ENCODE data around the gene LSM7. TPM values are rescaled to one million over a fixed set of nuclear protein-coding genes. Genes with fewer than 3 reads are reported as not detected.

The LSM7 gene
- total RNA-seq, 1 donor from 2014 or later: 135 TPM

DNA sequence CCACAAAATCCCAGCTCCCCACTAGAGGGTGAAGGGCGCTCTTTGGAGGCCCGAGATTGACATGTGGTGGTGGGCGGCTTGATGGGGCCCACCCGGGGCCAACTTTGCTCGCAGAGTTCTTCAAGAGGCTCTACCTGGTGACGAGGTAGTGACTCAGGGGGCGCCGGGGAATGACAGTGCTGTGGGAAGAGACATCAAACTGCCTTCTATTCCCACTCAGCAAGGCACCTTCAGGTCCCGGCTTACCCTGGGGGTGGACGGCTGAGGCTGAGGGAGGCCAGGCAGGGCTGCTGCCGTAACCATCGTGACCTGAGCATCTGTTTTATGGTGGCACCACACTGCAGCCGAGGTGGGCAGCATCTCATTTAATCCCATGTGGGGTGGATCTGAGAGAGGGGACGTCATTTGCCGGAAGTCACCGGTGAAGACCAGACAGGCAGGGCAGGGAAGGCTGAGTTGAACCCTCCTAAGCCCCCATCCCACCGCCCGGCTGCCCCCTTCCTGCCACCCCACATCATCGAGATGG lies 22.0 kb downstream of the LSM7 start:
- H3K27me3 ChIP-seq: peaks cover 4% of the 10 kb centered on the region
- peaks cover 11% of the 10 kb centered on the region for H3K4me1 ChIP-seq
- intact Hi-C loops (cut with DNase I): no loop called here
- no peak overlapping the region for H3K27ac ChIP-seq
- H3K9me3 ChIP-seq: no peaks in the 10 kb centered on the region
- no peak overlapping the region for H3K4me3 ChIP-seq
- DNase-seq (ENCODE audit: extremely low spot score in 2 of 2): no peak
- TF ChIP-seq POLR2A (IDR thresholded peaks at IDR 0.05) (no peak), POLR2AphosphoS5 (IDR thresholded peaks at IDR 0.05; ENCODE audit: insufficient read depth in 1 of 2, low read depth in 1 of 2) (no peak)
- TF ChIP-seq, protein P1, sequence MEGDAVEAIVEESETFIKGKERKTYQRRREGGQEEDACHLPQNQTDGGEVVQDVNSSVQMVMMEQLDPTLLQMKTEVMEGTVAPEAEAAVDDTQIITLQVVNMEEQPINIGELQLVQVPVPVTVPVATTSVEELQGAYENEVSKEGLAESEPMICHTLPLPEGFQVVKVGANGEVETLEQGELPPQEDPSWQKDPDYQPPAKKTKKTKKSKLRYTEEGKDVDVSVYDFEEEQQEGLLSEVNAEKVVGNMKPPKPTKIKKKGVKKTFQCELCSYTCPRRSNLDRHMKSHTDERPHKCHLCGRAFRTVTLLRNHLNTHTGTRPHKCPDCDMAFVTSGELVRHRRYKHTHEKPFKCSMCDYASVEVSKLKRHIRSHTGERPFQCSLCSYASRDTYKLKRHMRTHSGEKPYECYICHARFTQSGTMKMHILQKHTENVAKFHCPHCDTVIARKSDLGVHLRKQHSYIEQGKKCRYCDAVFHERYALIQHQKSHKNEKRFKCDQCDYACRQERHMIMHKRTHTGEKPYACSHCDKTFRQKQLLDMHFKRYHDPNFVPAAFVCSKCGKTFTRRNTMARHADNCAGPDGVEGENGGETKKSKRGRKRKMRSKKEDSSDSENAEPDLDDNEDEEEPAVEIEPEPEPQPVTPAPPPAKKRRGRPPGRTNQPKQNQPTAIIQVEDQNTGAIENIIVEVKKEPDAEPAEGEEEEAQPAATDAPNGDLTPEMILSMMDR (IDR thresholded peaks at IDR 0.05): no peak
- H3K36me3 ChIP-seq: no peaks in the 10 kb centered on the region

DNA sequence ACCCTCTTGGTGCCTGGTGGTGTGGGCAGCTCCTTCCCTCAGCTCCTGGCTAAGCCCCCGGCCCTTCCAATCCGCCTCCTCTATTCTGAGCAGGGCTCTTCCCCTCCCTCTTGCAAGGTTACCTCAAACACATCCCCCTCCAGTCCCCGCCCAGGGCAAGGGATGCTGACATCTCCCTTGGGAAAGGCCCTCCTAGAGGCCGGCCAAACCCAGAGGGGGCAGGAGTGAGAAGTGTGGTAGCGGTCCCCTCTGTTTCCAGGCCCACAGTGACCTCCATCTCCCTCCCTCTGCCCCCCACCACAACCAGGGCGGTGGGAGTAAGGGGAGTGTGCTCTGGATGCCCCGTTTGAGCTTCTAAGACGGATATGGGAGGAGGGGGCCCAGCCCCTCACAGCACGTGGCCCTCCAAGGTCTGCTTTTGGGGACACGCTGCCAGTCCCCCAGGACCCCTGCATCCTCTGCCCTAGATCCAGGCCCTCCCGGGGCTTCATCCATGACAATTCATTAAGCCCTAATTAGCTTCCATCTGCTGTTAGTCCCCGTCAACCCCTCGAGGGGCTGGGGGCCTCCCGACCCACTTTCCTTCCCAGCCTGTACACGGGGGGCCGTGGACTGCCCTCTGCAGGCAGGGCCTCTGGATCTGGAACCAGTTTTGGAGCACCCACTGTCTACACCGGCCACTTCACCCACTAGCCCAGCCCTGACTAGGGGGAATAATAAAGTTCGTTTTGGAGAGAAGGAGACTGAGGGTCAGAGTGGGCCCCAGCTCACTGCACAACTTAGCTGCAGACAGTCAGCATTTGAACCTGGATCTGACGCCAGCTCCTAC lies 22.7 kb downstream of the LSM7 start:
- no peaks in the 10 kb centered on the region for H3K9me3 ChIP-seq
- peaks cover 11% of the 10 kb centered on the region for H3K4me1 ChIP-seq
- H3K27ac ChIP-seq: no peak overlapping the region
- TF ChIP-seq POLR2A (IDR thresholded peaks at IDR 0.05) (no peak), POLR2AphosphoS5 (IDR thresholded peaks at IDR 0.05; ENCODE audit: insufficient read depth in 1 of 2, low read depth in 1 of 2) (no peak)
- TF ChIP-seq, protein P1 (IDR thresholded peaks at IDR 0.05): no peak
- peaks cover 4% of the 10 kb centered on the region for H3K27me3 ChIP-seq
- H3K36me3 ChIP-seq: no peaks in the 10 kb centered on the region
- DNase-seq (ENCODE audit: extremely low spot score in 2 of 2): no peak
- intact Hi-C loops (cut with DNase I): no loop called here
- H3K4me3 ChIP-seq: no peak overlapping the region

DNA sequence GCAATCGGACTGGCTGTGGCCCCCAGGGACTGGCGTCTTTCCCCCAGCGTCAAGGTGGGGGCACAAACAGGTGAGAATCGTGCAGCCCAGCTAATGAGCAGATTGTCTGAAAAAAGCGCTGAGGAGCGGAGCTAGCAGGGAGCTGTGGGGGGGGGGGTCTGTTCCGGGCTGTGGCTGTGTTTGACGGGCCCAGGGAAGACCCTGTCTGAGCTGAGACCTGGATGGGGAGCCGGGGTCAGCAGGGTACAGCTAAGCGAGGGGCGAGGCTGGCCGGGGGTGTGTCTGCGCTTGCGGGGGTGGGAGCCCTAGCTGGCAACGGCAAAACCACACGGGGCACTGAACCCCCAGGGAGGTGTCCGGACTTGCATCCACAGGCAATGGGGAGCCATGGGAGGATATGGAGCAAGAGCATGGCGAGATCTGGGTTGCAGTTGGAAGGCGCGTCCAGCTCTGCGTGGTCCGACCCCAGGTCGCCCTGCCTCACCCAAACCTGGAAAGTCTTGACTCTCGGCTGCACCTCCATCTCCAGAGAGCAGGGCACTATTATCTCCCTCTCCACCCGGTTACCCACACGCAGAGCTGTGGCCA lies 25.1 kb downstream of the LSM7 start:
- H3K4me3 ChIP-seq: no peak overlapping the region
- TF ChIP-seq, protein P1 (IDR thresholded peaks at IDR 0.05): no peak
- no peak for TF ChIP-seq POLR2A (IDR thresholded peaks at IDR 0.05)
- TF ChIP-seq POLR2AphosphoS5 (IDR thresholded peaks at IDR 0.05; ENCODE audit: insufficient read depth in 1 of 2, low read depth in 1 of 2): no peak
- intact Hi-C loops (cut with DNase I): no loop called here
- H3K9me3 ChIP-seq: no peaks in the 10 kb centered on the region
- peaks cover 11% of the 10 kb centered on the region for H3K4me1 ChIP-seq
- no peak overlapping the region for H3K27ac ChIP-seq
- no peak for DNase-seq (ENCODE audit: extremely low spot score in 2 of 2)
- no peaks in the 10 kb centered on the region for H3K36me3 ChIP-seq
- H3K27me3 ChIP-seq: no peaks in the 10 kb centered on the region

DNA sequence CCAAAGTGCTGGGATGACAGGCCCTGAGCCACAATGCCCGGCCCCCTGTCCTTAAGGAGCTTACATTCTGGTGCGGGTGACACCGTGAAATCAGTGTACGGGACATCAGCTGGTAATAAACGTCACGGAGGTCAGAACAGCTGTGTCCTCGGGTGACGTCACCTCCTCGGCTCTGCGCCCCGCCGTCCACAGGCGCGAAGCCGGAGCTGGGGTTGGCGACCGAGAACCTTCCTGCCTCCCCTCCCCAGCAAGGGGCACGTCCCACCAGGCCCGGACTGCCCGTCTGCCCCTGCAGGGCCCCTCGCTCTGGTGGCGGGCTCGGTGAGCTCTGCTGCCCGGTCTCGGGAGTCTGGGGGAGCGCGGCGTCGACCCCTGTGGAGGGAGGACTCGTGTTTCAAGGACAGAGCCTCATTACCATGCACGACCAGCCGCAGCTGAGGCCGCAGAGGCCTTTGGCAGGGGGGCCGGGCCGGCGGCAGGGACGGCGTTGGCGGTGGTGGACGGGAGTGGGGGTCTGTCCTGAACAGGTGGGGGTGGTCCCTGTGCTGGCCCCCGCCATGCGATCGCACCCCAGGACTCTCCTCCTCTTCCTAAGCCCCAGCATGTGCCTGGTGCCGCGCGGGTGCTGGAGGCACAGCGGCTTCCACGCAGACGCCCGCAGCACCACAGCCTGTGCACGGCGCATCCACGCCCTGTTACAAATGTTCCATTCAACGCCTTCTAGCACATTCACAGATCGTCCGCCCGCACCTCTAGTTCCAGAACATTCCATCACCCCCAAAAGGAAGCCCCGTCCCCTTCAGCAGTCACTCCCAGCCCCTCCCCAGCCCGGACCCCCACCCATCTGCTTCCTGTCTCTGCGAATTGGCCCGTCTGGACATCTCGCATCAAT lies 25.8 kb downstream of the LSM7 start:
- Histone ChIP-seq H3K36me3 (no peaks in the 10 kb centered on the region), H3K4me3 (peak overlapping the region in 1 of 2 donors; percentile 18), H3K27me3 (no peaks in the 10 kb centered on the region), H3K4me1 (peaks cover 11% of the 10 kb centered on the region), H3K27ac (no peak overlapping the region), H3K9me3 (no peaks in the 10 kb centered on the region)
- DNase-seq (ENCODE audit: extremely low spot score in 2 of 2): no peak
- no peak for TF ChIP-seq POLR2AphosphoS5 (IDR thresholded peaks at IDR 0.05; ENCODE audit: insufficient read depth in 1 of 2, low read depth in 1 of 2)
- TF ChIP-seq POLR2A (IDR thresholded peaks at IDR 0.05): no peak
- TF ChIP-seq, protein P1 (IDR thresholded peaks at IDR 0.05): no peak
- intact Hi-C loops (cut with DNase I): no loop called here
